OCI-LY1 (cell line): ENCODE results near the gene SNX20.

Experiments used
- EZH2 ChIP-seq: fragments of 200-600 bp; sonication (generic), shearing (Covaris generic); IDR thresholded peaks from 2 replicates; pipeline ENCODE4 v1.8.0; 2017; ENCODE audit warnings: borderline replicate concordance, mixed run types, mild to moderate bottlenecking, antibody characterized with exemption, low read length, moderate library complexity, mixed read lengths
- TF ChIP-seq, protein P1 (sequence below): fragments of 200-600 bp; sonication (generic), shearing (Covaris generic); IDR thresholded peaks from 2 replicates; pipeline ENCODE4 v1.5.1; 2017; ENCODE audit warnings: mild to moderate bottlenecking, antibody characterized with exemption, low read length, moderate library complexity, mixed read lengths

DNA sequence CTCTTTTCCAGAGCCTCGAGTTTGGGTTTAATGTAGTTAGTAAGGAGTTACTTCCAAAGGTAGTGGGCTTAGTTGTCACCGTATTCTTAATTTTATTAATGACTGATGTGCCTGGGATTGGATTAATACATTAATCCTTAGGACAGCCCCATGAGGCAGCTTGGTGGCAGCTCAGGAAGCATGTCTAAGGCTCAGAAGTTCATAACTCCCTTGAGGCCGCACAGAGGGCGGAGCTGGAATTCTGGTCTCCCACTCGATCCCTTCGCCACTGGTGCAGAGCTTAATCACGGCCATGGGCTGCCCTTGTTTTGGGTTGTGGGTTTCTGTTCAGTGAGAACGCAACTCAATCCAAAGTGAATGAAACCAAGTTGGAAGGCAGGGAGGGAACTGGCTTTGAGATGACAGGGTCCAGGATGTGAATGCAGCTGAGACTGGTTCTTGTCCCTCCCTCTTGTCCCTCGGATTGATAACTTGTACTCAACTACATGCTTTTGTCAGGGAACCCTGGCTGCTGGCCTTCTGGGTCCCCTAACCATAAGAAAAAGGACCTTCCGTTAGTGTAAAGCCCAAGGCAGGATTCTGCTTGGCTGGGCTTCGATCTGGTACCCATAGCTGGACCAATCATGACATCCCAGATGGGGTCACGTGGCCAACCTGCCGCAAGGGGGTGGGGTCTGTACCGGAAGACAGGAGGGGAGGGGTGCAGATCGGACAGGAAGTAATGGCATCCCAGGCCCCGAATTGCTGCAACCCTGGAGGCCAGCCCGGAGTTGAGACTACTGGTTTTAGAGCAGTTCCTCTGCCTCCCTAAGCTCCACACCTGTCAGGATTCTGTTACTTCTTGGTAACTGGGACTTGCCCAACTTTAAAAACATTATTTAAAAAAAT lies 45.4 kb downstream of the SNX20 start:
- TF ChIP-seq EZH2 = no peak
- TF ChIP-seq, protein P1, sequence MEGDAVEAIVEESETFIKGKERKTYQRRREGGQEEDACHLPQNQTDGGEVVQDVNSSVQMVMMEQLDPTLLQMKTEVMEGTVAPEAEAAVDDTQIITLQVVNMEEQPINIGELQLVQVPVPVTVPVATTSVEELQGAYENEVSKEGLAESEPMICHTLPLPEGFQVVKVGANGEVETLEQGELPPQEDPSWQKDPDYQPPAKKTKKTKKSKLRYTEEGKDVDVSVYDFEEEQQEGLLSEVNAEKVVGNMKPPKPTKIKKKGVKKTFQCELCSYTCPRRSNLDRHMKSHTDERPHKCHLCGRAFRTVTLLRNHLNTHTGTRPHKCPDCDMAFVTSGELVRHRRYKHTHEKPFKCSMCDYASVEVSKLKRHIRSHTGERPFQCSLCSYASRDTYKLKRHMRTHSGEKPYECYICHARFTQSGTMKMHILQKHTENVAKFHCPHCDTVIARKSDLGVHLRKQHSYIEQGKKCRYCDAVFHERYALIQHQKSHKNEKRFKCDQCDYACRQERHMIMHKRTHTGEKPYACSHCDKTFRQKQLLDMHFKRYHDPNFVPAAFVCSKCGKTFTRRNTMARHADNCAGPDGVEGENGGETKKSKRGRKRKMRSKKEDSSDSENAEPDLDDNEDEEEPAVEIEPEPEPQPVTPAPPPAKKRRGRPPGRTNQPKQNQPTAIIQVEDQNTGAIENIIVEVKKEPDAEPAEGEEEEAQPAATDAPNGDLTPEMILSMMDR = no peak
